Right ventricle myocardium superior (tissue), 1 donor: ENCODE measurements around the gene FAM118A. TPM values are rescaled to one million over a fixed set of nuclear protein-coding genes. Genes with fewer than 3 reads are reported as not detected.
"Not testable (repeated sequence)": the region's sequence is repeated elsewhere in the genome, so short reads cannot be mapped to it uniquely, and the experiment has no call there.

Experiments used
- ATAC-seq: fragments of 200-7000 bp; cut with Tn5 transposase; one replicate; pipeline ENCODE4 v1.9.1; 2020; ENCODE audit warnings: mild to moderate bottlenecking; ENCODE audit not compliant: poor library complexity
- DNase-seq: peaks from one replicate; pipeline ENCODE4 v3.0.0-alpha.2; 2020
- intact Hi-C: fragments of 100-400 bp; cut with DNase I; formaldehyde crosslinking; loops from one replicate; pipeline ENCODE4 v1.11.2; 2022
- long read RNA-seq: library from polyadenylated mRNA; unstranded; transcript quantifications from one replicate; pipeline ENCODE4 v2.0.0, GENCODE V29; 2021
- total RNA-seq: library from RNA; stranded (reverse); fragmentation: NEBNext Ultra II Directional; extraction: Animal tissue kit (Norgen Biotek cat#: 25700); gene quantifications from one replicate; pipeline ENCODE4 v1.2.1, GENCODE V29; 2021
- donor health status: DM: no; HTN: yes; CAD: no; lungs with severe emphysema.

The FAM118A gene
- 21.1 TPM for total RNA-seq
- long read RNA-seq, partial matches to known transcripts, result 4 of 41 reads
- long read RNA-seq, other reads (novel, unspliced or antisense), result 36 of 41 reads

DNA sequence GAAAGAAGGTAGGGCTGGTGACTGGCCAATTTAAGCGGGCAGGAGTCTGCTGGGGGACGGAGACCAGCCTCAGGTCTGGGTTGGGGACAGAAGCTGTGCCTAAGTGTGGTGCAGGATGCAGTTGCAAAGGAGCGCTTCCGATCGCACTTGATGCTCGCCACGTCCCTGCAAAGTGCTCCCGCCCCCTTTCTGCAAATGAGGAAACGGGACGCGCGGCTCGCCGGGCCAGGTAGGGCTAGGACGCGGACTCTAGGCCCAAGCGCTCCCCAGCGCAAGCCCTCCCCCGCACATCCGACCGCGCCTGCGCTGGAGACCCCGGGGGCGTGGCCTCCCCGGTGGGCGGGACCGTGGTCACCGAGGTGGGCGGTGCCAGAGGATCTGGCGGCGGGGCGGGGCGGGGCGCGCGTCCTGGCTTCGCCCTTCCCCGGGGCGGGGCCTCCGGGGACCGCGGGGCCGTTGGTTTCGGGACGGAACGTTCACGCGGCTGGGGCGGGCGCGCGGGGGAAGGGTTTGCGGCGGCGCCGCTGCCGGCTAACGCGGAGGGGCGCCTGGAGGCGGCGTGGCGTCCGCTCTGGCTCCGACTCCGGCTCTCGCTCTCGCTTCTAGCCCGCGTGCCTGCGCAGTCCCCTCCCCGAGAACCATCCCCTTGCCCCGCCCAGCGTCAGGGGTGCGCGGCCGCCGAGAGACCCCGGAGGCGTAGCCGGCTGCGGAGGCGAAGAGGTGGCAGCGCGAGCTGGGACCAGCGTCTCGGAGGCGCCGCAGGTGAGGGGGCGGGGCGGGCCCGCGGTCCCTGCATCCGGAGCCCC is at the start of gene FAM118A:
TSS of gene FAM118A (plus strand) at position 513 of the 806 bp plus-strand sequence. CDS start 12,446 bp downstream, outside the sequence.
- peak; percentile 97 for ATAC-seq
- peak; percentile 95 for DNase-seq
- intact Hi-C loops, result no loop called here

- intact Hi-C loops, DNase-seq, ATAC-seq: not testable (repeated sequence)
Observed at GRCh38 chr22:45260395-45260759, 49.4 kb upstream of the FAM118A start.

GRCh38 chr22:45261407-45262088 is 48.2 kb upstream of the FAM118A start:
- intact Hi-C loops, result no loop called here
- ATAC-seq (no peak), DNase-seq (no peak)

DNA sequence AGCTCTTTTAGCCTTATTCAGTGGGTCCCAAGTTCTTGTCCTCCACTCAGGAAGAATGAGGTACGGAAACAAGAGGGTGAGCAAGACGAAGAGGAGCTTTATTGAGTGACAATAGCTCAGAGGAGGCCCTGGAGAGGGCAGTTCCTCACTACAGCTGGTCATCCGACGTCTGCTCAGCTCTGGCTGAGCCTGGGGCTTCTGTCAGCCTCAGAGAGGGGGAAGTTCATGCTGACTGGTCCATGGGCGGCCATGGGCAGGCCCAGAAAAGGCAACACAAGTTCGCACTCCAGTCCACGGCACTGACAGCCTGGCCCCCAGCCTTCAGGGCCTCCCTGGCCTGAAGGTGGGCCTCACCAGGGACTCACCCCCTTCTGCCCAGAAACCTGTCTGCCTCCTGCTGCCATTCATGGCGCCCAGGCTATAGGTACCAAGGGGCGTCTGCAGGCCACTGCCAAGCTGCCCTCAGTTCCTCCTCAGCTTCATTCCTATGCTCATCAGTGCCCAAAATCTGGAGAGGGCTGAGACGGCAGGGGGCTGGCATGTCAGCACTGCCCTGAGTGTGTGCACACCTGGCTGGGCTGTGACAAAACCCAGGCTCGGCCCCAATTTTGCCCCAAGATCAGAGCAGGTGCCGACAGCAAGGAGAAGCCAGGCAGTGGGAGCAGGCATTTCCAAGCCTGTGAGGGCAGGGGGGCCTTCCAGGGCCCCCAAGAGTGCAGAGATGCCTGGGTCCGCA is 47.4 kb upstream of the FAM118A start:
- ATAC-seq (peak; percentile 20), DNase-seq (no peak)
- intact Hi-C loops, result no loop called here

- intact Hi-C loops, result no loop called here
- no peak for DNase-seq
- no peak for ATAC-seq
Observed at GRCh38 chr22:45262931-45263462, 46.7 kb upstream of the FAM118A start.

- intact Hi-C loops, result no loop called here
- ATAC-seq (peak; percentile 93), DNase-seq (peak; percentile 85)
Observed at GRCh38 chr22:45263463-45264269, 46.1 kb upstream of the FAM118A start.

DNA sequence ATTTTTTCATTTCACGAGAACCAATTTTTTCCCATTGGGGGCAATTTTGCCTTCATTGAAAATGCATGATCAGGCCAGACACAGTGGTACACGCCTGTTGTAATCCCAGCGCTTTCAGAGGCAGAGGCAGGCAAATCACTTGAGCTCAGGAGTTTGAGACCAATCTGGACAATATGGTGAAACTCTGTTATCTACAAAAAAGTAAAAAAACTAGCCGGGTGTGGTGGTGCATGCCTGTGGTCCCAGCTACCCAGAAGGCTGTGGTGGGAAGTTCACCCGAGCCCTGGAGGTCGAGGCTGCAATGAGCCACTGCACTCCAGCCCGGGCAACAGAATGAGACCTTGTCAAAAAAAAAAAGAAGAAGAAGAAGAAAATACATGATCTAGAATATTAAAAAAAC is 44.2 kb upstream of the FAM118A start:
- intact Hi-C loops, result loop anchor here (5.0 kb wide), 1 partner anchor 287 kb away; no protein-coding TSS in a partner anchor
- ATAC-seq, result no peak

DNA sequence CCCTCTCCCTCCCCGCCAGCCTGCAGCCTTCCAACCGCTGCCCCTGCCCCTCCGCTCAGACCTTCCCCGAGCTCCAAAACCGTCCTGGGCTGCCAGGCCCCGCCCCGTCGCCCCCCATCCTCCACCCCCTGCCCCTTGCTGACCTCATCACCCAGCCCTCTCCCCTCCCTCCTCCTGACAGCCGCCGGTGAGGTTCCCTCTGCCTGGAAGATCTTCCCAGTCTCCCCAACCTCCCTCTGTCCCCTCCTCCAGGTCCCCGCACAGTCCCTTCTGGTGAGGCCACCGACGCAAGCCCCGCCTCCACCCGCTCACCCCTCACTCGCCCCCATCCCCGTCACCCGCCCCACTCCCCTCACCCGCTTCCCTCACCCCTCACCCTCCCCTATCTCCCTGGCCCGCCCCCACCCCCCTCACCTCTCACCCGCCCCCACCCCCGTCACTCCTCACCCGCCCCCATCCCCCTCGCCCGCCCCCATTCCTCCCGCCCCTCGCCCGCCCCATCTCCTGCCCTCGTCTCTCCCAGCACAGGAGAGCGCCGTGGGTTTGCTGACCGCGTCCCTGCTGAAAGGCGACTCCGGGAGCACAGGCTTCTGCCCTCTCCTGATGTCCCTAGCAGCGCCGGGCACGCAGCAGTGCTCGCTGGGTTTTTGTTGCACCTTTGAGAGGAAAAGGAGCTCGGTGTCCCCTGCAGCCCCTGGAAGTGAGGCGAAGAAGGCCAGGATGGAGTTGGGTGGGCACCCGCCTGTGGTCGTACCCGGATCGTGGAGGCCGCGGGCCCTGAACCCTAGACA is 41.4 kb upstream of the FAM118A start:
- peak; percentile 14 for ATAC-seq
- intact Hi-C loops, result loop anchor here (5.0 kb wide), 1 partner anchor 284 kb away; no protein-coding TSS in a partner anchor
- peak; percentile 52 for DNase-seq

More for the DNA sequence above, 44.2 kb upstream of the FAM118A start:
- DNase-seq, result no peak

DNA sequence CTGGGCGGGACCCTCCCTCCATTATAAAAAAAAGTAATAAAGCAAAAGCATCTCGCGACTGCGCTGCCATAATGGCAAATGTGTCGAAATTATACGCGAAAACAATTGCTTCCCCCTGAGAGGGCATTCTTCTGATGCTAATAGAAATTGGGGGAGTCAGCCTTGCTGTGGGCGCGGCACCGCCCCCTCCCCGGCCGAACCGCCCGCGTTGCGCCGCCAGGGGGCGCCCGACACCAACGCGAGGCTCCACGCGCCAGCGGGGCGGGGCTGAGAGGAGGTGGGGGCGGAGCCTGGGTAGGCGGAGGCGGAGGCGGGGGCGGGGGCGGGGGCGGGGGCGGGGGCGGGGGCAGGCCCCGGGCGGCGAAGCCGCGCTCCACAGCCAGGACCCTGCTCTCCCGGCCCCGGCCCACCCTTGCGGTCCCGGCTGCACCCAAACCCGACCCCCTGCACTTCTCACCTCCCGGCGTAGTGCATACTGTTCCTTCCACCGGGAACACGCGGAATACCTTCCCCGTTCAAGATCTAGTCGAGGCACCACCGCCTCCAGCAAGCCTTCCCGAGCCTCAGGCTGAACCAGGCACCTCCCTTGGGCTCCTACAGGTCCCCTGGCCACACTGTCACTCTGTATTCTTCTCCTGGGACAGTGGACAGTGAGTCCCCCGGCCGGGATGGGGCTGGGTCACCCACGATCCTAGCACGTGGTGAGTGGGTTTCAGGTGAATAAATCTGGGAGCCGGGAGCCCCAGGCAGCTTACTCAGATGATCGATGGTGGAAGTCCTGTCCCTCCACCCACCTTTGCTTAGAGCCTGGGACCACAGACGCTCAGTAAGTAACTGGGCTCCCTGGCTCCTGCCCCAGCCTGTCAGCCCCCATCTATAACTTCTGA is 40.5 kb upstream of the FAM118A start:
- intact Hi-C loops, result loop anchor here (5.0 kb wide), 1 partner anchor 283 kb away; no protein-coding TSS in a partner anchor
- peak; percentile 84 for ATAC-seq
- peak; percentile 92 for DNase-seq

GRCh38 chr22:45270095-45271020 is 39.4 kb upstream of the FAM118A start:
- DNase-seq (no peak), ATAC-seq (no peak)
- intact Hi-C loops, result loop anchor here (10.0 kb wide), 1 partner anchor 64 kb away; no protein-coding TSS in a partner anchor

GRCh38 chr22:45271667-45272201 is 38.0 kb upstream of the FAM118A start:
- intact Hi-C loops, result loop anchor here (2.0 to 10.0 kb wide), 2 partner anchors 63 to 163 kb away; no protein-coding TSS in a partner anchor
- peak; percentile 82 for ATAC-seq
- peak; percentile 81 for DNase-seq

DNA sequence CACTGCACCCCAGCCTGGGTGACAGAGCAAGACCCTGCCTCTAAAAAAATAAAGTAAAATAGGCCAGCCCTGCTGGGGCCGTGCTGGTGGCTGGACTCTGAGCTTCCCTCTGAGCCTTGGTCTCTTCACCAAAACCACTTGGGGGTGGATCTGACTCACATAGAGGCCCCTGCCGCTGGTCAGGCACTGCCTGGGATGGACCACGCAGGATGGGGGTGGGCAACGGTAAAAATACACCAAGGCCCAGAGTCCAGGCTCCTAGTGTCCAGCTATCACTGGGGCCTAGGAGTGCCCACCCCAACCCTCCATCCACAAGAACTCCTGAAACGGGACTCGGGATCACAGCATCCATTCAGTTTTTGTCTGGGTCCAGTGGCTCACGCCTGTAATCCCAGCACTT is 37.2 kb upstream of the FAM118A start:
- ATAC-seq, result no peak
- intact Hi-C loops, result loop anchor here (2.0 to 10.0 kb wide), 2 partner anchors 62 to 162 kb away; no protein-coding TSS in a partner anchor
- DNase-seq, result no peak

- no peak for ATAC-seq
- intact Hi-C loops, result loop anchor here (2.0 to 10.0 kb wide), 2 partner anchors 61 to 161 kb away; no protein-coding TSS in a partner anchor
- no peak for DNase-seq
Observed at GRCh38 chr22:45273452-45274075, 36.2 kb upstream of the FAM118A start.

DNA sequence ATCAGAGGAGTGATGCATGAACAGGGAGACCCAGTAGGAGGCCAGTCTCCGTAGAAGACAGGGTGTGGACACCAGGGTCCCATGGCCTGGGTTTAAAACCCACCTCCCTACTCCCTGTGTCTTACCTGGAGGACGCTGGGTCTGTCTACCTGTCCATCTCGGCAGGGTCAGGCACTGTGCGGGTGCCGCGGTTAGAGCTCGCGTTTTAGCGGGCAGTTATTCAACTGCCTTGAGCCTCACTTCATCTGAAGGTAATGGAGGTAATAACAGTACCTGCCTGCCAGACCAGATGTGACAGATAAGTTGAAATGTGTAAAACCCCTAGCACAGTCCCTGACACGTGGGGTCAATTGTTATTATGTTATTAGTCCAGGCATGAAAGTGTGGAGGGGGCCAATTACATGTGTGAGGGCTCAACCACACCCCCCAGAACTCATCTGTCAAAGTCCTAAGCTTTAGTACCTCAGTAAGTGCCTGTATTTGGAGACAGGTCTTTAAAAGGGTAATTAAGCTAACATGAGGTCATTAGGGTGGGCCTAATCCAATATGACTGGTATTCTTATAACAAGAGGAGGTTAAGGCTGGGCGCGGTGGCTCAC is 33.1 kb upstream of the FAM118A start:
- intact Hi-C loops, result loop anchor here (10.0 kb wide), 1 partner anchor 58 kb away; no protein-coding TSS in a partner anchor
- DNase-seq, result no peak
- no peak for ATAC-seq
